Lower leg skin (tissue), 4 donors: Measurements from ENCODE around the gene HTR7. TPM values are rescaled to one million over a fixed set of nuclear protein-coding genes. Genes with fewer than 3 reads are reported as not detected.

ENCODE experiments used
- DNase-seq, 2 donors: peaks; one replicate each; pipeline ENCODE4 v3.0.0-alpha.2; 2019; ENCODE audit warnings: low spot score in 2 of 2
- H3K4me3 ChIP-seq: fragments of 200-600 bp; sonication (generic); 2 replicates; pipeline ENCODE4 v1.5.1; 2017; ENCODE audit warnings: mild to moderate bottlenecking, low read depth; ENCODE audit not compliant: poor library complexity, severe bottlenecking
- CTCF ChIP-seq, 3 donors: fragments of 450-650 bp; IDR thresholded peaks; one replicate each; pipeline ENCODE4 v1.5.1; 2016; ENCODE audit warnings: antibody characterized with exemption in 3 of 3, mild to moderate bottlenecking in 3 of 3, moderate library complexity in 2 of 3
- POLR2A ChIP-seq, 2 donors: fragments of 450-650 bp; IDR thresholded peaks; one replicate each; pipeline ENCODE4 v1.6.1; 2016 to 2017; ENCODE audit warnings: antibody characterized with exemption in 2 of 2, mild to moderate bottlenecking in 1 of 2, moderate library complexity in 1 of 2
- WGBS, 2 donors: methylation state at CpG; one replicate each; pipeline ENCODE4 v1.1.5; 2018; 5-methylcytosine and 5-hydroxymethylcytosine counted together
- intact Hi-C: fragments of 100-400 bp; cut with DNase I; formaldehyde crosslinking; loops from one replicate; pipeline ENCODE4 v1.15.0; 2023; ENCODE audit warnings: low total_unique reads
- total RNA-seq, 4 donors: library from RNA; depleted of rRNA; stranded (reverse); fragments of >200 nt; gene quantifications; one replicate each; pipeline ENCODE4 v1.1.0, GENCODE V29; 2016

The HTR7 gene
- total RNA-seq, 4 donors from 2014 or later, result 0.08 to 0.94 (median 0.45) TPM

- peak overlapping the region; percentile 45 for H3K4me3 ChIP-seq
- TF ChIP-seq CTCF (IDR thresholded peaks at IDR 0.05) (no peak), POLR2A (IDR thresholded peaks at IDR 0.05) (no peak)
- DNase-seq, result no peak
- 14 to 16% methylated on average over 39 to 45 of the region's 59 CpGs for WGBS, 2 donors
- intact Hi-C loops, result no loop called here
Measured at GRCh38 chr10:90856964-90857634, 740 bp downstream of the HTR7 start.

- 91 to 92% methylated on average over 3 of the region's 3 CpGs for WGBS, 2 donors
- no peak for TF ChIP-seq POLR2A (IDR thresholded peaks at IDR 0.05)
- no peak for TF ChIP-seq CTCF (IDR thresholded peaks at IDR 0.05)
- DNase-seq, result no peak
- no peak overlapping the region for H3K4me3 ChIP-seq
- intact Hi-C loops, result no loop called here
Measured at GRCh38 chr10:90856261-90856660, 1.6 kb downstream of the HTR7 start.

- TF ChIP-seq POLR2A (IDR thresholded peaks at IDR 0.05) (no peak), CTCF (IDR thresholded peaks at IDR 0.05) (no peak)
- H3K4me3 ChIP-seq, result no peak overlapping the region
- intact Hi-C loops, result no loop called here
- WGBS, 2 donors, result 73% methylated on average over 3 of the region's 3 CpGs
- no peak for DNase-seq
Measured at GRCh38 chr10:90855126-90855525, 2.7 kb downstream of the HTR7 start.

- intact Hi-C loops, result no loop called here
- DNase-seq, result no peak
- TF ChIP-seq CTCF (IDR thresholded peaks at IDR 0.05) (no peak), POLR2A (IDR thresholded peaks at IDR 0.05) (no peak)
- 63 to 74% methylated on average over 1 of the region's 1 CpG for WGBS, 2 donors
- H3K4me3 ChIP-seq, result no peak overlapping the region
Measured at GRCh38 chr10:90849956-90850749, 7.7 kb downstream of the HTR7 start.

- no peak overlapping the region for H3K4me3 ChIP-seq
- WGBS, 2 donors, result 11 to 17% methylated on average over 1 of the region's 1 CpG
- TF ChIP-seq CTCF (IDR thresholded peaks at IDR 0.05) (no peak), POLR2A (IDR thresholded peaks at IDR 0.05) (no peak)
- DNase-seq, result peak in 1 of 2 donors; percentile 27
- intact Hi-C loops, result no loop called here
Measured at GRCh38 chr10:90847436-90847835, 10.4 kb downstream of the HTR7 start.
